ENCODE data around the gene TTC23.

The TTC23 gene

DNA sequence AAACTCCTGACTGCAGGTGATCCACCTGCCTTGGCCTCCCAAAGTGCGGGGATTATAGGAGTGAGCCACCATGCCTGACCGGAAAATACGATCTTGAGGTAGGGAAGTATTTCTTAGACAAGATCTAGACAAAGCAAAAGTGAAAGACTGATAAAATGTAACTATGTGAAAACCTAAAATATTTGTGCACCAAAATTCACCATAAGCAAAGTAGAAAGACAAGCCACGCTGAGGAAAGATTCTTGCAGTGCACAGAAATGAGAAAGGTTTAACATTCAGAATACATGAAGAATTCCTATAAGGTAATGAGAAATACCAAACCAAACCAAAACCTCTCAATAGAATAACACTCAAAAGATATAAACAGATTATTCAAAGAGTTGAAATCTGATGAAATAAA, 108.8 kb downstream of the TTC23 start:
- Histone ChIP-seq H3K27ac (replicated peaks) (no peak overlapping the region), H3K4me3 (replicated peaks; ENCODE audit: insufficient read depth, low read length) (no peak overlapping the region), H3K27me3 (ENCODE audit: insufficient read depth, poor library complexity, severe bottlenecking) (no peaks in the 10 kb centered on the region)
- DNase-seq (ENCODE audit: low read depth in 1 of 2, low spot score in 1 of 2), result no peak
- TF ChIP-seq, protein P1, sequence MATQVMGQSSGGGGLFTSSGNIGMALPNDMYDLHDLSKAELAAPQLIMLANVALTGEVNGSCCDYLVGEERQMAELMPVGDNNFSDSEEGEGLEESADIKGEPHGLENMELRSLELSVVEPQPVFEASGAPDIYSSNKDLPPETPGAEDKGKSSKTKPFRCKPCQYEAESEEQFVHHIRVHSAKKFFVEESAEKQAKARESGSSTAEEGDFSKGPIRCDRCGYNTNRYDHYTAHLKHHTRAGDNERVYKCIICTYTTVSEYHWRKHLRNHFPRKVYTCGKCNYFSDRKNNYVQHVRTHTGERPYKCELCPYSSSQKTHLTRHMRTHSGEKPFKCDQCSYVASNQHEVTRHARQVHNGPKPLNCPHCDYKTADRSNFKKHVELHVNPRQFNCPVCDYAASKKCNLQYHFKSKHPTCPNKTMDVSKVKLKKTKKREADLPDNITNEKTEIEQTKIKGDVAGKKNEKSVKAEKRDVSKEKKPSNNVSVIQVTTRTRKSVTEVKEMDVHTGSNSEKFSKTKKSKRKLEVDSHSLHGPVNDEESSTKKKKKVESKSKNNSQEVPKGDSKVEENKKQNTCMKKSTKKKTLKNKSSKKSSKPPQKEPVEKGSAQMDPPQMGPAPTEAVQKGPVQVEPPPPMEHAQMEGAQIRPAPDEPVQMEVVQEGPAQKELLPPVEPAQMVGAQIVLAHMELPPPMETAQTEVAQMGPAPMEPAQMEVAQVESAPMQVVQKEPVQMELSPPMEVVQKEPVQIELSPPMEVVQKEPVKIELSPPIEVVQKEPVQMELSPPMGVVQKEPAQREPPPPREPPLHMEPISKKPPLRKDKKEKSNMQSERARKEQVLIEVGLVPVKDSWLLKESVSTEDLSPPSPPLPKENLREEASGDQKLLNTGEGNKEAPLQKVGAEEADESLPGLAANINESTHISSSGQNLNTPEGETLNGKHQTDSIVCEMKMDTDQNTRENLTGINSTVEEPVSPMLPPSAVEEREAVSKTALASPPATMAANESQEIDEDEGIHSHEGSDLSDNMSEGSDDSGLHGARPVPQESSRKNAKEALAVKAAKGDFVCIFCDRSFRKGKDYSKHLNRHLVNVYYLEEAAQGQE (IDR thresholded peaks at IDR 0.05; ENCODE audit: insufficient replicate concordance, low read depth), result no peak
- TF ChIP-seq, protein P2, sequence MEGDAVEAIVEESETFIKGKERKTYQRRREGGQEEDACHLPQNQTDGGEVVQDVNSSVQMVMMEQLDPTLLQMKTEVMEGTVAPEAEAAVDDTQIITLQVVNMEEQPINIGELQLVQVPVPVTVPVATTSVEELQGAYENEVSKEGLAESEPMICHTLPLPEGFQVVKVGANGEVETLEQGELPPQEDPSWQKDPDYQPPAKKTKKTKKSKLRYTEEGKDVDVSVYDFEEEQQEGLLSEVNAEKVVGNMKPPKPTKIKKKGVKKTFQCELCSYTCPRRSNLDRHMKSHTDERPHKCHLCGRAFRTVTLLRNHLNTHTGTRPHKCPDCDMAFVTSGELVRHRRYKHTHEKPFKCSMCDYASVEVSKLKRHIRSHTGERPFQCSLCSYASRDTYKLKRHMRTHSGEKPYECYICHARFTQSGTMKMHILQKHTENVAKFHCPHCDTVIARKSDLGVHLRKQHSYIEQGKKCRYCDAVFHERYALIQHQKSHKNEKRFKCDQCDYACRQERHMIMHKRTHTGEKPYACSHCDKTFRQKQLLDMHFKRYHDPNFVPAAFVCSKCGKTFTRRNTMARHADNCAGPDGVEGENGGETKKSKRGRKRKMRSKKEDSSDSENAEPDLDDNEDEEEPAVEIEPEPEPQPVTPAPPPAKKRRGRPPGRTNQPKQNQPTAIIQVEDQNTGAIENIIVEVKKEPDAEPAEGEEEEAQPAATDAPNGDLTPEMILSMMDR (IDR thresholded peaks at IDR 0.05; ENCODE audit: insufficient read depth, low read length), result no peak
- no peak for TF ChIP-seq POLR2AphosphoS5 (IDR thresholded peaks at IDR 0.05; ENCODE audit: low read depth)
- no peak for TF ChIP-seq SPI1 (IDR thresholded peaks at IDR 0.05; ENCODE audit: borderline replicate concordance, low read depth)
- no peak for TF ChIP-seq GABPA (IDR thresholded peaks at IDR 0.05; ENCODE audit: low read depth)

DNA sequence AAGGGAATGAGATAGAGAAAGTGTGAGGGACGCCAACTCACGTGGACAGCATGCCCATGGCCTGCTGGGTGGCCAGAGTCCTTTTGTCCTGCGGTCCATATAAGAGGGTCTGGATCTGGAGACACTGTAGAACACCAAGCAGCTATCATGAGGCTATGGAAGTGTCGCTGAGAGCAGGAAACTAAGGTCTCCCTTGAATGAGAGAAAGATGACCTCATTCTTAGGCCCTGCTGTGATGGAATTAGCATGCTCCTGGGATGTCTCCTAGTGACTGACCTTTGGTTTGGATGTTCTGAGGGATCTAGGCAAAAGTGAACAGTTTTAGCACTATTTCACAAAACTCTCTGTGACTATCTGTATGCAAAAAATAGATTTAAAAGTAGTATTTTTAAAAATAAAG, 110.1 kb downstream of the TTC23 start:
- TF ChIP-seq POLR2AphosphoS5 (IDR thresholded peaks at IDR 0.05; ENCODE audit: low read depth) (no peak), GABPA (IDR thresholded peaks at IDR 0.05; ENCODE audit: low read depth) (no peak), SPI1 (IDR thresholded peaks at IDR 0.05; ENCODE audit: borderline replicate concordance, low read depth) (no peak)
- TF ChIP-seq, protein P2 (IDR thresholded peaks at IDR 0.05; ENCODE audit: insufficient read depth, low read length), result no peak
- TF ChIP-seq, protein P1 (IDR thresholded peaks at IDR 0.05; ENCODE audit: insufficient replicate concordance, low read depth), result no peak
- no peak for DNase-seq (ENCODE audit: low read depth in 1 of 2, low spot score in 1 of 2)
- Histone ChIP-seq H3K4me3 (replicated peaks; ENCODE audit: insufficient read depth, low read length) (no peak overlapping the region), H3K27ac (replicated peaks) (no peak overlapping the region), H3K27me3 (ENCODE audit: insufficient read depth, poor library complexity, severe bottlenecking) (no peaks in the 10 kb centered on the region)

DNA sequence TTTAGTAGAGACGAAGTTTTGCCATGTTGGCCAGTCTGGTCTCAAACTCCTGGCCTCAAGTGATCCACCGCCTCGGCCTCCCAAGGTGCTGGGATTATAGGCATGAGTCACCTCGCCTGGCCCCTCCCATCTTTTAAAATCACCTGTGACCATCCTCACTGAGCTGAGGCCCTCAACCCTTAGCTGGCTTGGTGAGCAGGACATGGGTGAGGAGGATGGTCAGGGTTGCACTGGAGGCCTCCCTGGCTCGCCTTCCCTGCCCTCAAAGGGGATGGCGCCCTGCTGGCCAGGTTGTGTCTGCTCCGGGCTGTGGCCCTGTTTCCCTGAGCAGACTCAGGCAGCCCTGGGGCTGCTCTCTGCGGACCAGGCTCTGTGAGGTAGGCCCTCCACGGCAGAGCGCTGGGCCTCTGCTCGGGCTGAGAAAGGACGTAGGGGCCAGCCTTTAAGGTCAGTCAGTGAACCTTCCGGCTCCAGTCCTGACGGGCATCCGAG, 110.8 kb downstream of the TTC23 start:
- DNase-seq (ENCODE audit: low read depth in 1 of 2, low spot score in 1 of 2), result no peak
- no peaks in the 10 kb centered on the region for H3K27me3 ChIP-seq (ENCODE audit: insufficient read depth, poor library complexity, severe bottlenecking)
- TF ChIP-seq POLR2AphosphoS5 (IDR thresholded peaks at IDR 0.05; ENCODE audit: low read depth) (no peak), SPI1 (IDR thresholded peaks at IDR 0.05; ENCODE audit: borderline replicate concordance, low read depth) (no peak), GABPA (IDR thresholded peaks at IDR 0.05; ENCODE audit: low read depth) (no peak)
- TF ChIP-seq, protein P2 (IDR thresholded peaks at IDR 0.05; ENCODE audit: insufficient read depth, low read length), result no peak
- TF ChIP-seq, protein P1 (IDR thresholded peaks at IDR 0.05; ENCODE audit: insufficient replicate concordance, low read depth), result no peak
- H3K4me3 ChIP-seq (replicated peaks; ENCODE audit: insufficient read depth, low read length), result no peak overlapping the region
- H3K27ac ChIP-seq (replicated peaks), result no peak overlapping the region
